H1 (cell line): Measurements from ENCODE around the gene ZSCAN10. TPM values are rescaled to one million over a fixed set of nuclear protein-coding genes. Genes with fewer than 3 reads are reported as not detected.

ENCODE experiments used
- CTCF ChIA-PET: fragments of 300-600 bp; sonication (Branson Sonifier 250); formaldehyde crosslinking; loops from one replicate; lab custom pipeline; 2021; ENCODE audit not compliant: partially characterized antibody; lab: Charles Lee
- POLR2A ChIA-PET: fragments of 300-600 bp; sonication (Branson Sonifier 250); formaldehyde crosslinking; loops from one replicate; lab custom pipeline; 2021; ENCODE audit warnings: inconsistent platforms; ENCODE audit not compliant: partially characterized antibody; lab: Charles Lee
- DNase-seq, 2 experiments: peaks; one replicate each; pipeline versions ENCODE4 v3.0.0 to v3.0.0-alpha.2; 2010 to 2022; ENCODE audit warnings: low spot score in 2 of 2, low read depth in 1 of 2, mixed read lengths in 1 of 2
- FAIRE-seq: peaks from 2 replicates; lab custom pipeline; 2011; peaks lifted over from hg19 to GRCh38; lab: Jason Lieb, UNC
- H2AFZ ChIP-seq: 2 replicates; pipeline ENCODE4 v1.8.1; 2012; ENCODE audit warnings: low read length, inconsistent platforms
- H2AK5ac ChIP-seq: 2 replicates; pipeline ENCODE4 v1.6.1; 2013; ENCODE audit warnings: low read depth, low read length
- H2BK120ac ChIP-seq: replicated peaks from 2 replicates; pipeline ENCODE3; 2013; ENCODE audit warnings: low read depth, low read length, inconsistent platforms
- H2BK12ac ChIP-seq: 2 replicates; pipeline ENCODE4 v1.6.1; 2013; ENCODE audit warnings: low read depth, low read length
- H2BK15ac ChIP-seq: 2 replicates; pipeline ENCODE4 v1.6.1; 2013; ENCODE audit warnings: low read length
- H2BK20ac ChIP-seq: 2 replicates; pipeline ENCODE4 v1.6.1; 2013; ENCODE audit warnings: low read length
- H2BK5ac ChIP-seq: 2 replicates; pipeline ENCODE4 v1.6.1; 2013; ENCODE audit warnings: low read depth, low read length
- H3K14ac ChIP-seq: 2 replicates; pipeline ENCODE4 v1.6.1; 2013; ENCODE audit warnings: inconsistent platforms; ENCODE audit not compliant: insufficient read length
- H3K18ac ChIP-seq: 2 replicates; pipeline ENCODE4 v1.6.1; 2013; ENCODE audit warnings: low read length; ENCODE audit errors: extremely low read depth
- H3K23ac ChIP-seq: 2 replicates; pipeline ENCODE4 v1.6.1; 2013; ENCODE audit warnings: inconsistent platforms; ENCODE audit not compliant: insufficient read length
- H3K23me2 ChIP-seq: 2 replicates; pipeline ENCODE4 v1.6.1; 2013; ENCODE audit warnings: low read depth, low read length
- H3K27ac ChIP-seq: 2 replicates; pipeline ENCODE4 v1.6.1; 2011; ENCODE audit warnings: low read depth, low read length, inconsistent platforms
- H3K27me3 ChIP-seq, 4 experiments: replicated peaks in 1 of 4; 1 replicate in 1 of 4; 2 replicates in 3 of 4; pipeline versions ENCODE4 v1.6.1 to v1.8.1; 2011 to 2013; ENCODE audit warnings: low read length in 3 of 4, mild to moderate bottlenecking in 3 of 4, inconsistent platforms in 2 of 4, mixed read lengths in 2 of 4, moderate library complexity in 1 of 4; ENCODE audit not compliant: control insufficient read depth in 3 of 4, insufficient read depth in 3 of 4; ENCODE audit errors: extremely low read depth in 1 of 4
- H3K36me3 ChIP-seq, 4 experiments: 2 replicates each; pipeline versions ENCODE4 v1.6.1 to v1.8.1; 2011 to 2013; ENCODE audit warnings: mild to moderate bottlenecking in 4 of 4, low read length in 3 of 4, moderate library complexity in 2 of 4, control low read depth in 1 of 4, inconsistent platforms in 1 of 4; ENCODE audit not compliant: insufficient read depth in 4 of 4, control insufficient read depth in 2 of 4
- H3K4ac ChIP-seq: replicated peaks from 2 replicates; pipeline ENCODE3; 2013; ENCODE audit warnings: low read length, low read depth, mixed read lengths, inconsistent platforms; ENCODE audit not compliant: insufficient read length
- H3K4me1 ChIP-seq, 4 experiments: replicated peaks in 1 of 4; 1 replicate in 1 of 4; 2 replicates in 3 of 4; pipeline versions ENCODE4 v1.6.1 to v1.8.1; 2011 to 2013; ENCODE audit warnings: low read length in 3 of 4, inconsistent platforms in 2 of 4, mixed read lengths in 1 of 4; ENCODE audit not compliant: insufficient read depth in 4 of 4, control insufficient read depth in 3 of 4
- H3K4me2 ChIP-seq, 2 experiments: 2 replicates each; pipeline versions ENCODE4 v1.6.1 to v1.8.1; 2011 to 2013; ENCODE audit warnings: low read depth in 2 of 2, low read length in 2 of 2, control low read depth in 1 of 2, inconsistent platforms in 1 of 2, mild to moderate bottlenecking in 1 of 2; ENCODE audit not compliant: insufficient read depth in 1 of 2
- H3K4me3 ChIP-seq, 4 experiments: fragments of 200-600, 300-600 bp in 1 of 4; sonication (generic), shearing (Covaris generic), sonication (Bioruptor Twin) in 1 of 4; 2 replicates each; pipeline versions ENCODE4 v1.5.1 to v1.8.1; 2011 to 2016; ENCODE audit warnings: low read length in 4 of 4, low read depth in 3 of 4, control low read depth in 2 of 4, inconsistent platforms in 2 of 4, mild to moderate bottlenecking in 2 of 4, mixed read lengths in 1 of 4, moderate library complexity in 1 of 4; ENCODE audit not compliant: insufficient read depth in 2 of 4; ENCODE audit errors: extremely low read depth in 1 of 4
- H3K56ac ChIP-seq: replicated peaks from 2 replicates; pipeline ENCODE3; 2013; ENCODE audit warnings: low read depth, mild to moderate bottlenecking, mixed read lengths, low read length, inconsistent platforms; ENCODE audit not compliant: insufficient read length
- H3K79me1 ChIP-seq: 2 replicates; pipeline ENCODE4 v1.6.1; 2013; ENCODE audit warnings: low read depth, low read length, control low read depth
- H3K79me2 ChIP-seq, 2 experiments: 2 replicates each; pipeline versions ENCODE4 v1.6.1 to v1.8.1; 2012 to 2013; ENCODE audit warnings: low read length in 2 of 2, mild to moderate bottlenecking in 2 of 2, inconsistent platforms in 1 of 2; ENCODE audit not compliant: insufficient read depth in 2 of 2, control insufficient read depth in 1 of 2
- H3K9ac ChIP-seq, 4 experiments: replicated peaks in 1 of 4; 1 replicate in 1 of 4; 2 replicates in 3 of 4; pipeline versions ENCODE4 v1.6.1 to v1.8.1; 2011 to 2013; ENCODE audit warnings: low read depth in 3 of 4, low read length in 3 of 4, control low read depth in 2 of 4, mild to moderate bottlenecking in 2 of 4, moderate library complexity in 2 of 4, inconsistent platforms in 1 of 4; ENCODE audit errors: extremely low read depth in 1 of 4
- H3K9me3 ChIP-seq, 2 experiments: 2 replicates each; pipeline versions ENCODE4 v1.6.1 to v1.8.1; 2012 to 2013; ENCODE audit warnings: mild to moderate bottlenecking in 2 of 2, moderate library complexity in 2 of 2, control low read depth in 1 of 2, inconsistent platforms in 1 of 2, low read depth in 1 of 2, low read length in 1 of 2, mixed read lengths in 1 of 2; ENCODE audit not compliant: insufficient read depth in 2 of 2
- H4K20me1 ChIP-seq, 2 experiments: replicated peaks in 1 of 2; 2 replicates each; pipeline versions ENCODE3 to v1.8.1; 2011 to 2013; ENCODE audit warnings: inconsistent platforms in 2 of 2, low read length in 2 of 2, mild to moderate bottlenecking in 1 of 2; ENCODE audit not compliant: insufficient read depth in 2 of 2, control insufficient read depth in 1 of 2
- H4K5ac ChIP-seq: 2 replicates; pipeline ENCODE4 v1.6.1; 2013; ENCODE audit warnings: low read length, low read depth, mixed read lengths, inconsistent platforms; ENCODE audit not compliant: insufficient read length
- H4K8ac ChIP-seq: 2 replicates; pipeline ENCODE4 v1.8.0; 2013; ENCODE audit warnings: mild to moderate bottlenecking, moderate library complexity, low read length, inconsistent platforms; ENCODE audit not compliant: insufficient read depth; ENCODE audit errors: extremely low read depth
- H4K91ac ChIP-seq: replicated peaks from 2 replicates; pipeline ENCODE3; 2013; ENCODE audit warnings: low read length, mixed read lengths, inconsistent platforms; ENCODE audit not compliant: insufficient read length
- RAD21 ChIP-seq, 2 experiments: IDR thresholded peaks in 1 of 2; conservative IDR thresholded peaks in 1 of 2; 2 replicates each; pipeline ENCODE4 v1.6.1; 2011; ENCODE audit warnings: low read depth in 2 of 2, low read length in 2 of 2, improper control_type of control experiment in 1 of 2, inconsistent platforms in 1 of 2, mild to moderate bottlenecking in 1 of 2, moderate library complexity in 1 of 2
- RFX5 ChIP-seq: IDR thresholded peaks from 2 replicates; pipeline ENCODE4 v1.6.1; 2011; ENCODE audit warnings: low read depth, low read length, improper control_type of control experiment, borderline replicate concordance
- YY1 ChIP-seq: IDR thresholded peaks from 2 replicates; pipeline ENCODE4 v1.6.1; 2011; ENCODE audit warnings: low read depth, mild to moderate bottlenecking, low read length
- WGBS, 2 experiments: shearing (Covaris generic) in 1 of 2; methylation state at CpG; one replicate each; pipeline versions ENCODE4 v1.1.6 to v1.1.7; 2013 to 2015; ENCODE audit warnings: low lambda C conversion rate in 2 of 2, mixed read lengths in 2 of 2, inconsistent platforms in 1 of 2, low coverage in 1 of 2, missing lambda C conversion rate in 1 of 2; ENCODE audit not compliant: insufficient replicate concordance in 2 of 2, insufficient coverage in 1 of 2, insufficient read length in 1 of 2; ENCODE audit errors: extremely low coverage in 1 of 2, missing lambda C conversion rate in 1 of 2; 5-methylcytosine and 5-hydroxymethylcytosine counted together
- polyA plus RNA-seq, 7 experiments: library from polyadenylated mRNA; depleted of rRNA in 3 of 7; stranded (reverse) in 5 of 7; unstranded in 2 of 7; fragments of >200 nt in 5 of 7; fragments of 200-250 nt in 2 of 7; gene quantifications; 1 replicate in 5 of 7; 2 replicates in 1 of 7; 4 replicates in 1 of 7; pipeline versions ENCODE4 v1.2.1 to v1.2.3, GENCODE V29; 2011 to 2013; ENCODE audit warnings: missing spikeins in 2 of 7, mixed read lengths in 2 of 7
- total RNA-seq: library from RNA; stranded (reverse); fragmentation: NEBNext Ultra II Directional; extraction: Animal tissue kit (Norgen Biotek cat#: 25700); gene quantifications from 2 replicates; pipeline ENCODE4 v1.2.1, GENCODE V29; 2021
- TF ChIP-seq, protein P1 (sequence below), 3 experiments: IDR thresholded peaks; 1 replicate in 2 of 3; 2 replicates in 1 of 3; pipeline versions ENCODE4 v1.5.1 to v1.6.1; 2011; ENCODE audit warnings: low read length in 3 of 3, mild to moderate bottlenecking in 3 of 3, inconsistent platforms in 2 of 3, low read depth in 1 of 3, moderate library complexity in 1 of 3; ENCODE audit not compliant: insufficient read depth in 1 of 3; ENCODE audit errors: control extremely low read depth in 1 of 3

Gene ZSCAN10
- total and polyA plus RNA-seq, 2 of the 8 experiments (the other 6 are each of a cell fraction or from before 2014, with no cell fraction given), result 209 to 314 TPM

DNA sequence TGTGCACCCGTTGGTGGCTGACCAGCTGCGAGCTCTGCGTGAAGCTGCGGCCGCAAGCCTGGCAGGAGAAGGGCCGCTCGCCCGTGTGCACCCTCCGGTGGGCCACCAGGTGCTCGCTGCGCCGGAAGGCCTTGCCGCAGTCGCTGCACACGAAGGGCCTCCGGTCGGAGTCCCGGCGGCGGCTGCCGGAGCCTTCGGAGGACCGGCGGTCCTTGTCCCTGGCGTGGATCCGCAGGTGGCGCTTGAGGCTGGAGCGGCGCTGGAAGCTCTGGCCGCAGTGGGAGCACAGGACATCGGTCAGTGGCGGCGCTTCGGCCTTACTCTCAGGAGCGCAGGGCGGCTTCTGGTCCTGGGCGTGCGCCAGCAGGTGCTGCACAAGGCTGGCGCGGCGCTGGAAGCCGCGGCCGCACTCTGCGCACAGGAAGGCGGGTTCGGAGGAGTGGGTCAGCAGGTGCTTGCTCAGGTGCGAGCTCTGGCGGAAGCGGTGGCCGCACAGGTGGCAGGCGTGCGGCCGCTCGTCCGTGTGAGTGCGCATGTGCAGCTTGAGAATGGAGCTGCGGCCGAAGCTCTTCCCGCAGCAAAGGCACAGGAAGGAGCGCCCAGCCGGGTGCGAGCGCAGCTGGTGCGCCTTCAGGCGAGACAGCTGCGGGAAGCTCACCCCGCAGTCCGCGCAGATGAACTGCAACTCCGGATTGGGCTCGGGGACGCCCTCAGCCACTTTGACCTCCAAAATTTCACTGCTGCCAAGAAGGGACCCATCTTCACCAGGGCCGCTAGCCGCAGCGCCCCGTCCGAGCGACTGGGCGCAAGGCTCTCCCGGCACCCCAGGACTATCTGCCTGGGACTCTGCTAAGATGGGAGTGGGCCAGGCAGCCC lies 9.1 kb downstream of the ZSCAN10 start:
- Histone ChIP-seq H3K23ac (no peak overlapping the region), H2BK120ac (no peak overlapping the region)
- TF ChIP-seq RFX5 (no peak), RAD21 (IDR thresholded peaks at IDR 0.05 in 1 of 2, conservative IDR thresholded peaks at IDR 0.05 in 1 of 2; ENCODE audit: low read depth in 2 of 2, low read length in 2 of 2) (no peak), YY1 (no peak)
- TF ChIP-seq, protein P1, sequence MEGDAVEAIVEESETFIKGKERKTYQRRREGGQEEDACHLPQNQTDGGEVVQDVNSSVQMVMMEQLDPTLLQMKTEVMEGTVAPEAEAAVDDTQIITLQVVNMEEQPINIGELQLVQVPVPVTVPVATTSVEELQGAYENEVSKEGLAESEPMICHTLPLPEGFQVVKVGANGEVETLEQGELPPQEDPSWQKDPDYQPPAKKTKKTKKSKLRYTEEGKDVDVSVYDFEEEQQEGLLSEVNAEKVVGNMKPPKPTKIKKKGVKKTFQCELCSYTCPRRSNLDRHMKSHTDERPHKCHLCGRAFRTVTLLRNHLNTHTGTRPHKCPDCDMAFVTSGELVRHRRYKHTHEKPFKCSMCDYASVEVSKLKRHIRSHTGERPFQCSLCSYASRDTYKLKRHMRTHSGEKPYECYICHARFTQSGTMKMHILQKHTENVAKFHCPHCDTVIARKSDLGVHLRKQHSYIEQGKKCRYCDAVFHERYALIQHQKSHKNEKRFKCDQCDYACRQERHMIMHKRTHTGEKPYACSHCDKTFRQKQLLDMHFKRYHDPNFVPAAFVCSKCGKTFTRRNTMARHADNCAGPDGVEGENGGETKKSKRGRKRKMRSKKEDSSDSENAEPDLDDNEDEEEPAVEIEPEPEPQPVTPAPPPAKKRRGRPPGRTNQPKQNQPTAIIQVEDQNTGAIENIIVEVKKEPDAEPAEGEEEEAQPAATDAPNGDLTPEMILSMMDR (IDR thresholded peaks at IDR 0.05; ENCODE audit: control extremely low read depth in 1 of 3, insufficient read depth in 1 of 3, low read depth in 1 of 3, low read length in 3 of 3), result no peak
- TF ChIP-seq, all 59 proteins: peak for 0
- Histone ChIP-seq H3K9me3 (no peaks in the 10 kb centered on the region), H3K23me2 (no peaks in the 10 kb centered on the region), H2BK15ac (no peak overlapping the region), H3K14ac (no peak overlapping the region), H3K4me3 (no peak overlapping the region), H4K20me1 (peaks cover 13 to 24% of the 10 kb centered on the region in 2 experiments), H4K5ac (no peak overlapping the region), H3K79me1 (peaks cover 3% of the 10 kb centered on the region), H3K18ac (no peak overlapping the region), H3K79me2 (peaks cover 0 to 36% of the 10 kb centered on the region in 2 experiments; a peak in 2 of 4 replicates), H3K4ac (no peak overlapping the region), H3K9ac (no peak overlapping the region), H3K27me3 (no peaks in the 10 kb centered on the region), H3K27ac (no peak overlapping the region), H3K4me2 (no peak overlapping the region), H2BK5ac (no peak overlapping the region), H3K36me3 (peaks cover 28 to 46% (median 39%) of the 10 kb centered on the region in 4 experiments), H2AK5ac (no peak overlapping the region), H4K8ac (no peak overlapping the region; the same call in 1 of the 2 replicates), H2BK20ac (no peak overlapping the region), H4K91ac (no peak overlapping the region), H3K56ac (no peak overlapping the region), H3K4me1 (peaks cover 0 to 6% (median 5%) of the 10 kb centered on the region in 4 experiments; a peak in 6 of 7 replicates), H2BK12ac (no peak overlapping the region), H2AFZ (no peak overlapping the region)
- WGBS, 2 experiments, result 98% methylated on average over 71 of the region's 81 CpGs; no CpG with 5 or more reads in 1 of the 2 experiments
- no peak for FAIRE-seq
- DNase-seq, result no peak
- CTCF ChIA-PET, result interaction anchor here (0.7 to 36.8 kb wide), 9 partner anchors 9 to 58 kb away, joined by 3 to 619 read pairs (median 10); partner anchors contain the start of genes ZNF205 and ZNF213
- POLR2A ChIA-PET, result interaction anchor here (0.7 to 8.3 kb wide), 25 partner anchors 9 to 83 kb away, joined by 3 to 137 read pairs (median 6); partner anchors contain the start of genes IL32 and ZSCAN10
